Progenitor cell of endocrine pancreas (in vitro differentiated cells): ENCODE measurements around the gene EEF1A2. TPM values are rescaled to one million over a fixed set of nuclear protein-coding genes. Genes with fewer than 3 reads are reported as not detected.

ENCODE experiments used
- DNase-seq: peaks from one replicate; pipeline ENCODE4 v3.0.0; 2021; ENCODE audit warnings: low spot score; ENCODE audit not compliant: unreplicated experiment
- H3K27ac Mint-ChIP-seq: 2 replicates; pipeline ENCODE4 v1.8.0; 2021; ENCODE audit warnings: mild to moderate bottlenecking, moderate library complexity, mixed read lengths
- H3K27me3 Mint-ChIP-seq: 2 replicates; pipeline ENCODE4 v1.8.0; 2021; ENCODE audit warnings: mixed read lengths
- H3K36me3 Mint-ChIP-seq: 2 replicates; pipeline ENCODE4 v1.8.0; 2022; ENCODE audit warnings: mixed read lengths; ENCODE audit not compliant: insufficient read depth
- H3K4me1 Mint-ChIP-seq: 2 replicates; pipeline ENCODE4 v1.8.0; 2021; ENCODE audit warnings: low read depth, mixed read lengths
- H3K4me3 Mint-ChIP-seq: 2 replicates; pipeline ENCODE4 v1.8.0; 2021; ENCODE audit warnings: low read depth, mild to moderate bottlenecking, moderate library complexity, mixed read lengths
- H3K9me3 Mint-ChIP-seq: 2 replicates; pipeline ENCODE4 v1.8.0; 2021; ENCODE audit warnings: low read depth, mixed read lengths
- total RNA-seq: library from RNA; stranded (reverse); gene quantifications from 2 replicates; pipeline ENCODE4 v1.2.1, GENCODE V29; 2021
- TF ChIP-seq, protein P1 (sequence below): fragments of 200-600 bp; sonication (generic); IDR thresholded peaks from one replicate; pipeline ENCODE4 v1.5.0; 2021; ENCODE audit warnings: antibody characterized with exemption, mild to moderate bottlenecking; ENCODE audit not compliant: unreplicated experiment

Gene EEF1A2
- total RNA-seq, 1 donor from 2014 or later = 11.0 TPM

DNA sequence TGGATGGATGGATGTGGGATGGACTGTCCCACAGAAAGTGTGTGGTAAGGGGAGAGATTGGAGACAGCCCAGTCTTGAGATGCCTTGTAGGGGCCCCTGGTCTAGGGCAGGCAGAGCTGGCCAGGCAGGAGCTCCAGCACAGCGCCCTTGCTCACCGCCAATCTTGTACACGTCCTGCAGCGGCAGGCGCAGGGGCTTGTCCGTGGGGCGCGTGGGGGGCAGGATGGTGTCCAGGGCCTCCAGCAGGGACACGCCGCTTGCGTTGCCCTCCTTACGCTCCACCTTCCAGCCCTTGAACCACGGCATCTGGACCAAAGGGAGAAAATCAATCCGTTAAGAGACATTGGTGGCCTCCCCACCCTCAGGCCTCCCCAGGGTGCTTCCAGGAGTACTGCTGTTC, 5.9 kb downstream of the EEF1A2 start:
- DNase-seq = no peak
- H3K36me3 Mint-ChIP-seq = no peaks in the 10 kb centered on the region
- H3K4me3 Mint-ChIP-seq = no peak overlapping the region
- peaks cover 27% of the 10 kb centered on the region for H3K27me3 Mint-ChIP-seq
- H3K4me1 Mint-ChIP-seq = peaks cover 1% of the 10 kb centered on the region
- peaks cover 4% of the 10 kb centered on the region for H3K9me3 Mint-ChIP-seq
- TF ChIP-seq, protein P1, sequence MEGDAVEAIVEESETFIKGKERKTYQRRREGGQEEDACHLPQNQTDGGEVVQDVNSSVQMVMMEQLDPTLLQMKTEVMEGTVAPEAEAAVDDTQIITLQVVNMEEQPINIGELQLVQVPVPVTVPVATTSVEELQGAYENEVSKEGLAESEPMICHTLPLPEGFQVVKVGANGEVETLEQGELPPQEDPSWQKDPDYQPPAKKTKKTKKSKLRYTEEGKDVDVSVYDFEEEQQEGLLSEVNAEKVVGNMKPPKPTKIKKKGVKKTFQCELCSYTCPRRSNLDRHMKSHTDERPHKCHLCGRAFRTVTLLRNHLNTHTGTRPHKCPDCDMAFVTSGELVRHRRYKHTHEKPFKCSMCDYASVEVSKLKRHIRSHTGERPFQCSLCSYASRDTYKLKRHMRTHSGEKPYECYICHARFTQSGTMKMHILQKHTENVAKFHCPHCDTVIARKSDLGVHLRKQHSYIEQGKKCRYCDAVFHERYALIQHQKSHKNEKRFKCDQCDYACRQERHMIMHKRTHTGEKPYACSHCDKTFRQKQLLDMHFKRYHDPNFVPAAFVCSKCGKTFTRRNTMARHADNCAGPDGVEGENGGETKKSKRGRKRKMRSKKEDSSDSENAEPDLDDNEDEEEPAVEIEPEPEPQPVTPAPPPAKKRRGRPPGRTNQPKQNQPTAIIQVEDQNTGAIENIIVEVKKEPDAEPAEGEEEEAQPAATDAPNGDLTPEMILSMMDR = no peak
- no peak overlapping the region for H3K27ac Mint-ChIP-seq

DNA sequence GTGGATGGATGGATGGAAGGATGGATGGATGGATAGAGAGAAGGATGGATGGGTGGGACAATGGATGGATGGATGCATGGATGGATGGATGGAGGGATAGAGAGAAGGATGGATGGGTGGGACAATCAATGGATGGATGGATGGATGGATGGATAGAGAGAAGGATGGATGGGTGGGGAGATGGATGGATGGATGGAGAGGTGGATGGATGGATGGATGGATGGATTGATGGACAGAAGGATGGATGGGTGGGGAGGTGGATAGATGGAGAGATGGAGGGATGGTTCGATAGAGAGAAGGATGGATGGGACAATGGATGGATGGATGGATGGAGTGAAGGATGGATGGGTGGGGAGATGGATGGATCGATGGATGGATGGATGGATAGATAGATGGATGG, 6.4 kb downstream of the EEF1A2 start:
- Mint-ChIP-seq H3K4me1 (peaks cover 1% of the 10 kb centered on the region), H3K36me3 (no peaks in the 10 kb centered on the region), H3K27ac (no peak overlapping the region), H3K4me3 (no peak overlapping the region), H3K9me3 (peaks cover 4% of the 10 kb centered on the region), H3K27me3 (peaks cover 25% of the 10 kb centered on the region)
- no peak for DNase-seq
- TF ChIP-seq, protein P1 = no peak

DNA sequence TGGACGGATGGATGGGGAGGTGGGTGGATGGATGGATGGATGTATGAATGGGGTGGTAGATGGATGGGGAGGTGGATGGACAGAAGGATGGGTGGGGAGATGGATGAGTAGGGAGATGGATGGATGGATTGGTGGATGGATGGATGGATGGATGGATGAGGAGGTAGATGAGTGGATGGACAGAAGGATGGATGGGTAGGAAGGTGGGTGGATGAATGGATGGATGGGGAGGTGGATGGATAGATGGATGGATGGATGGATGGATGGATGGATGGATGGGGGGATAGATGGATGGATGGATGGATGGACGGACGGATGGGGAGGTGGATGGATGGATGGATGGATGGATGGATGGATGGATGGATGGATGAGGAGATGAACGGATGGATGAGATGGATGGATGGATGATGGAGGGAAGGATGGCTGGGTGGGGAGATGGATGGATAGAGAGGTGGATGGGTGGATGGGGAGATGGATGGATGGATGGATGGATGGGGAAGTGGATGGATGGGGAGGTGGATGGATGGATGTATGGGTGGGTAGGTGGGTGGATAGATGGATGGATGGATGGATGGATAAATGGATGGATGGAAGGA, 7.2 kb downstream of the EEF1A2 start:
- Mint-ChIP-seq H3K36me3 (no peaks in the 10 kb centered on the region), H3K27ac (no peak overlapping the region), H3K27me3 (peaks cover 24% of the 10 kb centered on the region), H3K9me3 (peaks cover 4% of the 10 kb centered on the region), H3K4me3 (no peak overlapping the region), H3K4me1 (peaks cover 1% of the 10 kb centered on the region)
- TF ChIP-seq, protein P1 = no peak
- no peak for DNase-seq

DNA sequence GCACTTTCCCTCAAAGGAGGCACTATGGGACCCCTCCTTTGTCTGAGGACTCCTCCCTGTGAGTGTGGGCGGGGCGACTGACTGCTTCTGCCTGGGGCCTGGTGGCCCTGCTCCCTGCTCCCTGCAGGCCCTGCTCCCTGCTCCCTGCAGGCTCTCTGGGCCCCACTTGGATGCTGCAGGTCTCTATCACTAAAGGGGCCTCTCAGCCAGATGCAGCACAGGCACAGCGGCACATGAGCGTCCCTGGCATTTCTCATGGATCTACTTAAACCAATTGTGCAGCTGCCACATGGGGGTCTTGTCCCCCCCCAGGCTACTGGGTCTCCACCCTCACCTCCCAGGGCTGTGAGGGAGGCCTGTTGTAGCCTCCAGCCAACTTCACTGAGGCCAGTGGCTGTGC, 7.8 kb downstream of the EEF1A2 start:
- Mint-ChIP-seq H3K9me3 (peaks cover 4% of the 10 kb centered on the region), H3K4me3 (no peak overlapping the region), H3K27me3 (peaks cover 22% of the 10 kb centered on the region), H3K4me1 (no peaks in the 10 kb centered on the region), H3K27ac (no peak overlapping the region), H3K36me3 (no peaks in the 10 kb centered on the region)
- TF ChIP-seq, protein P1 = no peak
- no peak for DNase-seq

DNA sequence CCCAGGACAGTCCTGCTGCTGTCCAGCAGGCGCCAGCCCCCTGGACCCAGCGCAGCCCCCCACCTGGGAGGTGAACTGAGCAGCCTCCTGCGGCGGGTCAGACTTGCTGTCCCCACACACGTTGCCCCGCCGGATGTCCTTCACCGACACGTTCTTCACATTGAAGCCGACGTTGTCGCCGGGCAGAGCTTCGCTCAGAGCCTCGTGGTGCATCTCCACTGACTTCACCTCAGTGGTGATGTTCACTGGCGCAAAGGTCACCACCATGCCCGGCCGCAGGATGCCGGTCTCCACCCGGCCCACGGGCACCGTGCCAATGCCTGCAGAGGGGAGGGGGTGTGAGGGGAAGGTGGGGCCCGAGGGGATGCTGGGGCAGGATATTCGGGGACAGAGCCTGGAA, 8.5 kb downstream of the EEF1A2 start:
- no peak for DNase-seq
- peaks cover 26% of the 10 kb centered on the region for H3K27me3 Mint-ChIP-seq
- H3K27ac Mint-ChIP-seq = no peak overlapping the region
- TF ChIP-seq, protein P1 = no peak
- H3K4me3 Mint-ChIP-seq = no peak overlapping the region
- H3K9me3 Mint-ChIP-seq = peaks cover 4% of the 10 kb centered on the region
- no peaks in the 10 kb centered on the region for H3K4me1 Mint-ChIP-seq
- no peaks in the 10 kb centered on the region for H3K36me3 Mint-ChIP-seq
